ENCODE results near the gene DDI1. TPM values are rescaled to one million over a fixed set of nuclear protein-coding genes. Genes with fewer than 3 reads are reported as not detected.

The DDI1 gene
- total and polyA plus RNA-seq, 9 of the 15 experiments (the other 6 are each of a cell fraction or from before 2014, with no cell fraction given): not detected

DNA sequence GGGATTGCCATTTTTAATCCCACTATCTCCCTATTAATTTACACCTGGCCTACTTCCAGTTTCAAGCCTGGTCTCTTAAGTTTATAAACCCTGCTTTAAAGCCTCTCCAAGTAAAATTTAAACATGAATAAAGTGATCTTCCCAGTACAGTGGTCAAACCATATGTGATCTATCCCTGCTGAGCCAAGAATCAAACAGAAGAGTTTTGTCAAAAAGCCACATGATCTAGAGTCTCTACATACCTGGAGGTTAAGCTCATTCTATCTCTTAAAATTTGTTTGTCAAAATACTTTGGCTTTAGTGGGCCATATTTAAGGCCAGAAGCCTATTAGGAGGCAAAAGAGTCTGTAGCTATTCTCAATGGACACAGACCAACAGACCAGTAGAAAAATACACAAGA, 42.9 kb upstream of the DDI1 start:
- Histone ChIP-seq H3K9ac (ENCODE audit: insufficient read depth in 1 of 2, low read depth in 2 of 2, low read length in 2 of 2) (no peak overlapping the region), H3K9me1 (ENCODE audit: control insufficient read depth, insufficient read depth, low read length) (no peaks in the 10 kb centered on the region), H3K27ac (ENCODE audit: extremely low read depth, low read depth, low read length) (no peak overlapping the region), H2AFZ (ENCODE audit: low read depth, low read length) (no peak overlapping the region), H3K4me1 (replicated peaks in 1 of 2; ENCODE audit: control insufficient read depth in 2 of 2, insufficient read depth in 2 of 2, low read length in 2 of 2) (no peaks in the 10 kb centered on the region), H3K4me3 (no peak overlapping the region), H3K9me3 (replicated peaks; ENCODE audit: control insufficient read depth, insufficient read depth, low read depth, low read length) (no peaks in the 10 kb centered on the region; the same call in 1 of the 2 replicates), H3K4me2 (ENCODE audit: insufficient read depth, low read length) (no peak overlapping the region), H3K27me3 (ENCODE audit: control insufficient read depth in 2 of 2, insufficient read depth in 2 of 2, low read length in 2 of 2) (no peaks in the 10 kb centered on the region), H3K79me2 (ENCODE audit: control insufficient read depth, insufficient read depth, low read length) (no peaks in the 10 kb centered on the region), H4K20me1 (replicated peaks; ENCODE audit: control insufficient read depth, insufficient read depth, low read length) (no peaks in the 10 kb centered on the region), H3K36me3 (ENCODE audit: control insufficient read depth, insufficient read depth, low read length) (no peaks in the 10 kb centered on the region)
- FAIRE-seq (no peak), ATAC-seq (no peak), DNase-seq (ENCODE audit: extremely low read depth in 1 of 4, low spot score in 3 of 4) (no peak)
- BruUV-seq (replicated peaks): no TSS peak
- intact Hi-C loops (cut with micrococcal nuclease): no loop called here
- ChIA-PET POLR2A (no interaction called here), CTCF (ENCODE audit: low intra/inter-chr PET ratio) (no interaction called here)
- TF ChIP-seq POLR2B (IDR thresholded peaks at IDR 0.05; ENCODE audit: low read depth, partially characterized antibody): no peak
- TF ChIP-seq, protein P1, sequence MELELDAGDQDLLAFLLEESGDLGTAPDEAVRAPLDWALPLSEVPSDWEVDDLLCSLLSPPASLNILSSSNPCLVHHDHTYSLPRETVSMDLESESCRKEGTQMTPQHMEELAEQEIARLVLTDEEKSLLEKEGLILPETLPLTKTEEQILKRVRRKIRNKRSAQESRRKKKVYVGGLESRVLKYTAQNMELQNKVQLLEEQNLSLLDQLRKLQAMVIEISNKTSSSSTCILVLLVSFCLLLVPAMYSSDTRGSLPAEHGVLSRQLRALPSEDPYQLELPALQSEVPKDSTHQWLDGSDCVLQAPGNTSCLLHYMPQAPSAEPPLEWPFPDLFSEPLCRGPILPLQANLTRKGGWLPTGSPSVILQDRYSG (tag; conservative IDR thresholded peaks at IDR 0.05; ENCODE audit: low read depth): no peak
- TF ChIP-seq PHTF2 (CRISPR knock-in tag; IDR thresholded peaks at IDR 0.05): no peak
- TF ChIP-seq SNIP1 (IDR thresholded peaks at IDR 0.05; ENCODE audit: low read depth): no peak
- no peak for TF ChIP-seq HSF4 (CRISPR knock-in tag; IDR thresholded peaks at IDR 0.05; ENCODE audit: borderline replicate concordance)
- TF ChIP-seq TGIF2 (CRISPR knock-in tag; IDR thresholded peaks at IDR 0.05): no peak
- no peak for TF ChIP-seq EHMT2 (IDR thresholded peaks at IDR 0.05)
- in situ Hi-C loops (cut with MboI): no loop called here
